Liver (tissue), 9 donors: ENCODE data around the gene KCNMA1. TPM values are rescaled to one million over a fixed set of nuclear protein-coding genes. Genes with fewer than 3 reads are reported as not detected.

Experiments
- DNase-seq: peaks from one replicate; pipeline ENCODE4 v3.0.0-alpha.2; 2017; ENCODE audit warnings: low spot score
- H3K27ac ChIP-seq, 2 donors: one replicate each; pipeline ENCODE4 v1.7.0; 2013; ENCODE audit warnings: inconsistent platforms in 2 of 2, low read length in 2 of 2, control low read depth in 1 of 2, low read depth in 1 of 2, mild to moderate bottlenecking in 1 of 2
- H3K27me3 ChIP-seq, 4 donors: one replicate each; pipeline versions ENCODE4 v1.6.1 to v1.7.0; 2013; ENCODE audit warnings: low read length in 3 of 4, inconsistent platforms in 1 of 4, mild to moderate bottlenecking in 1 of 4, moderate library complexity in 1 of 4; ENCODE audit not compliant: control insufficient read depth in 4 of 4, insufficient read depth in 4 of 4
- H3K36me3 ChIP-seq, 4 donors: one replicate each; pipeline versions ENCODE4 v1.6.1 to v1.7.0; 2013; ENCODE audit warnings: low read length in 3 of 4, mild to moderate bottlenecking in 3 of 4, low read depth in 1 of 4, moderate library complexity in 1 of 4; ENCODE audit not compliant: control insufficient read depth in 4 of 4, insufficient read depth in 3 of 4
- H3K4me1 ChIP-seq, 4 donors: one replicate each; pipeline versions ENCODE4 v1.6.1 to v1.7.0; 2013; ENCODE audit warnings: low read length in 3 of 4, mild to moderate bottlenecking in 3 of 4, moderate library complexity in 1 of 4; ENCODE audit not compliant: control insufficient read depth in 4 of 4, insufficient read depth in 4 of 4
- H3K4me3 ChIP-seq, 3 donors: one replicate each; pipeline versions ENCODE4 v1.6.1 to v1.7.0; 2013; ENCODE audit warnings: low read length in 3 of 3, control low read depth in 1 of 3, low read depth in 1 of 3, mild to moderate bottlenecking in 1 of 3
- H3K9ac ChIP-seq, 2 donors: one replicate each; pipeline ENCODE4 v1.7.0; 2013; ENCODE audit warnings: low read length in 2 of 2, mild to moderate bottlenecking in 2 of 2, moderate library complexity in 2 of 2, control low read depth in 1 of 2, low read depth in 1 of 2
- H3K9me3 ChIP-seq, 4 donors: one replicate each; pipeline versions ENCODE4 v1.6.1 to v1.7.0; 2013; ENCODE audit warnings: low read length in 3 of 4; ENCODE audit not compliant: control insufficient read depth in 4 of 4
- EGR1 ChIP-seq, 2 donors: IDR thresholded peaks; 2 replicates each; pipeline ENCODE4 v1.6.1; 2016 to 2018; ENCODE audit warnings: antibody characterized with exemption in 2 of 2, low read depth in 2 of 2
- FOXA1 ChIP-seq: IDR thresholded peaks from 2 replicates; pipeline ENCODE4 v1.6.1; 2016; ENCODE audit warnings: antibody characterized with exemption
- FOXA2 ChIP-seq: IDR thresholded peaks from 2 replicates; pipeline ENCODE4 v1.6.1; 2016; ENCODE audit warnings: antibody characterized with exemption
- GABPA ChIP-seq, 2 donors: IDR thresholded peaks in 1 of 2; conservative IDR thresholded peaks in 1 of 2; 2 replicates each; pipeline ENCODE4 v1.6.1; 2016; ENCODE audit warnings: antibody characterized with exemption in 2 of 2, mild to moderate bottlenecking in 1 of 2, moderate library complexity in 1 of 2
- HNF4A ChIP-seq, 2 donors: conservative IDR thresholded peaks; 2 replicates each; pipeline ENCODE4 v1.6.1; 2016; ENCODE audit warnings: antibody characterized with exemption in 2 of 2, mild to moderate bottlenecking in 2 of 2
- HNF4G ChIP-seq: IDR thresholded peaks from 2 replicates; pipeline ENCODE4 v1.6.1; 2016; ENCODE audit warnings: antibody characterized with exemption
- JUND ChIP-seq, 2 donors: IDR thresholded peaks; 2 replicates each; pipeline ENCODE4 v1.6.1; 2016; ENCODE audit warnings: antibody characterized with exemption in 2 of 2
- NR2F2 ChIP-seq: IDR thresholded peaks from 2 replicates; pipeline ENCODE4 v1.6.1; 2016; ENCODE audit warnings: antibody characterized with exemption
- RAD21 ChIP-seq, 2 donors: IDR thresholded peaks; 2 replicates each; pipeline ENCODE4 v1.6.1; 2016; ENCODE audit warnings: antibody characterized with exemption in 2 of 2, mild to moderate bottlenecking in 2 of 2
- RXRA ChIP-seq, 2 donors: IDR thresholded peaks; 2 replicates each; pipeline ENCODE4 v1.6.1; 2017 to 2018; ENCODE audit warnings: antibody characterized with exemption in 2 of 2, mild to moderate bottlenecking in 1 of 2
- SP1 ChIP-seq: IDR thresholded peaks from 2 replicates; pipeline ENCODE4 v1.6.1; 2018; ENCODE audit warnings: antibody characterized with exemption, mild to moderate bottlenecking
- TAF1 ChIP-seq: conservative IDR thresholded peaks from 2 replicates; pipeline ENCODE4 v1.6.1; 2016; ENCODE audit warnings: antibody characterized with exemption, mild to moderate bottlenecking
- YY1 ChIP-seq: IDR thresholded peaks from 2 replicates; pipeline ENCODE4 v1.6.1; 2016; ENCODE audit warnings: antibody characterized with exemption, mild to moderate bottlenecking
- WGBS: extraction: QIAGEN DNeasy Blood & Tissue Kit; methylation state at CpG from one replicate; pipeline ENCODE4 v1.1.7; 2013; 5-methylcytosine and 5-hydroxymethylcytosine counted together
- polyA plus RNA-seq, 2 donors: library from polyadenylated mRNA; stranded (reverse) in 1 of 2; unstranded in 1 of 2; fragments of 200-250 nt in 1 of 2; fragments of >200 nt in 1 of 2; fragmentation: Nextera tagmentation in 1 of 2; extraction: Ambion mirVana in 1 of 2; gene quantifications; one replicate each; pipeline versions ENCODE4 v1.2.1 to v1.2.3, GENCODE V29; 2013 to 2015
- total RNA-seq, 2 donors: library from RNA; depleted of rRNA; stranded (reverse); fragments of >200 nt; gene quantifications; one replicate each; pipeline ENCODE4 v1.2.3, GENCODE V29; 2014
- TF ChIP-seq, protein P1 (sequence below): IDR thresholded peaks from 2 replicates; pipeline ENCODE4 v1.6.1; 2016; ENCODE audit warnings: antibody characterized with exemption
- TF ChIP-seq, protein P2 (sequence below): IDR thresholded peaks from 2 replicates; pipeline ENCODE4 v1.6.1; 2016; ENCODE audit warnings: antibody characterized with exemption, mild to moderate bottlenecking
- TF ChIP-seq, protein P3 (sequence below): IDR thresholded peaks from 2 replicates; pipeline ENCODE4 v1.6.1; 2016; ENCODE audit warnings: antibody characterized with exemption
- TF ChIP-seq, protein P4 (sequence below): fragments of 150-350 bp; IDR thresholded peaks from 2 replicates; pipeline ENCODE4 v1.5.1; 2017; ENCODE audit warnings: improper control_type of control experiment, low read depth, low read length; ENCODE audit not compliant: missing input control
- TF ChIP-seq, protein P5 (sequence below): IDR thresholded peaks from 2 replicates; pipeline ENCODE4 v1.6.1; 2016; ENCODE audit warnings: antibody characterized with exemption
- donor health status: healthy.
- donor health status: healthy.
- donor health status: healthy.
- donor health status: healthy.
- donor health status: healthy.

Gene KCNMA1
- total and polyA plus RNA-seq, 4 donors = 2.5 to 9.7 (median 4.7) TPM

DNA sequence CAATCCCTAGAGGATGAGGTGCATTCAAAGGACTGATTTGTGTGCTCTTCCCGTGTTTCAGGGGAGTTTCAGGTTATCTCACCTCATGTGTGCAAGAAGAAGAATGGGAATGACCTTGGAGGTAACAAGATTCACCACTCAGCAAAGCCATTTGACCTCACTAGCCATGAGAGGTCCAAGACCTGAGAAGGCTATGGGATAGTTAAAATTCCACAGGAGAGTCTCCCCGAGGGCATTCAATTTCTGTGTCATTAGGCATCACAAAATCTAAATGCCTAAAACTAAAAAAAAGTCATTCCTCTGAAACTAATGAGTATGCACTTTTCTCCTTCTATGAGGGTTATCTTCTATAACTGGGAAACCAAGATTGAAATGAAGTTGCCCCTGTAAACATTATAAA, 433.4 kb downstream of the KCNMA1 start:
- H3K36me3 ChIP-seq = no peaks in the 10 kb centered on the region
- no peak overlapping the region for H3K27ac ChIP-seq
- no peak for TF ChIP-seq RAD21 (IDR thresholded peaks at IDR 0.05)
- no peak for TF ChIP-seq TAF1
- TF ChIP-seq, protein P1, sequence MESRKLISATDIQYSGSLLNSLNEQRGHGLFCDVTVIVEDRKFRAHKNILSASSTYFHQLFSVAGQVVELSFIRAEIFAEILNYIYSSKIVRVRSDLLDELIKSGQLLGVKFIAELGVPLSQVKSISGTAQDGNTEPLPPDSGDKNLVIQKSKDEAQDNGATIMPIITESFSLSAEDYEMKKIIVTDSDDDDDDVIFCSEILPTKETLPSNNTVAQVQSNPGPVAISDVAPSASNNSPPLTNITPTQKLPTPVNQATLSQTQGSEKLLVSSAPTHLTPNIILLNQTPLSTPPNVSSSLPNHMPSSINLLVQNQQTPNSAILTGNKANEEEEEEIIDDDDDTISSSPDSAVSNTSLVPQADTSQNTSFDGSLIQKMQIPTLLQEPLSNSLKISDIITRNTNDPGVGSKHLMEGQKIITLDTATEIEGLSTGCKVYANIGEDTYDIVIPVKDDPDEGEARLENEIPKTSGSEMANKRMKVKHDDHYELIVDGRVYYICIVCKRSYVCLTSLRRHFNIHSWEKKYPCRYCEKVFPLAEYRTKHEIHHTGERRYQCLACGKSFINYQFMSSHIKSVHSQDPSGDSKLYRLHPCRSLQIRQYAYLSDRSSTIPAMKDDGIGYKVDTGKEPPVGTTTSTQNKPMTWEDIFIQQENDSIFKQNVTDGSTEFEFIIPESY = no peak
- TF ChIP-seq, protein P2, sequence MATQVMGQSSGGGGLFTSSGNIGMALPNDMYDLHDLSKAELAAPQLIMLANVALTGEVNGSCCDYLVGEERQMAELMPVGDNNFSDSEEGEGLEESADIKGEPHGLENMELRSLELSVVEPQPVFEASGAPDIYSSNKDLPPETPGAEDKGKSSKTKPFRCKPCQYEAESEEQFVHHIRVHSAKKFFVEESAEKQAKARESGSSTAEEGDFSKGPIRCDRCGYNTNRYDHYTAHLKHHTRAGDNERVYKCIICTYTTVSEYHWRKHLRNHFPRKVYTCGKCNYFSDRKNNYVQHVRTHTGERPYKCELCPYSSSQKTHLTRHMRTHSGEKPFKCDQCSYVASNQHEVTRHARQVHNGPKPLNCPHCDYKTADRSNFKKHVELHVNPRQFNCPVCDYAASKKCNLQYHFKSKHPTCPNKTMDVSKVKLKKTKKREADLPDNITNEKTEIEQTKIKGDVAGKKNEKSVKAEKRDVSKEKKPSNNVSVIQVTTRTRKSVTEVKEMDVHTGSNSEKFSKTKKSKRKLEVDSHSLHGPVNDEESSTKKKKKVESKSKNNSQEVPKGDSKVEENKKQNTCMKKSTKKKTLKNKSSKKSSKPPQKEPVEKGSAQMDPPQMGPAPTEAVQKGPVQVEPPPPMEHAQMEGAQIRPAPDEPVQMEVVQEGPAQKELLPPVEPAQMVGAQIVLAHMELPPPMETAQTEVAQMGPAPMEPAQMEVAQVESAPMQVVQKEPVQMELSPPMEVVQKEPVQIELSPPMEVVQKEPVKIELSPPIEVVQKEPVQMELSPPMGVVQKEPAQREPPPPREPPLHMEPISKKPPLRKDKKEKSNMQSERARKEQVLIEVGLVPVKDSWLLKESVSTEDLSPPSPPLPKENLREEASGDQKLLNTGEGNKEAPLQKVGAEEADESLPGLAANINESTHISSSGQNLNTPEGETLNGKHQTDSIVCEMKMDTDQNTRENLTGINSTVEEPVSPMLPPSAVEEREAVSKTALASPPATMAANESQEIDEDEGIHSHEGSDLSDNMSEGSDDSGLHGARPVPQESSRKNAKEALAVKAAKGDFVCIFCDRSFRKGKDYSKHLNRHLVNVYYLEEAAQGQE = no peak
- TF ChIP-seq EGR1 (IDR thresholded peaks at IDR 0.05; ENCODE audit: low read depth in 2 of 2) = no peak
- TF ChIP-seq NR2F2 = no peak
- TF ChIP-seq JUND (IDR thresholded peaks at IDR 0.05) = no peak
- TF ChIP-seq, protein P3, sequence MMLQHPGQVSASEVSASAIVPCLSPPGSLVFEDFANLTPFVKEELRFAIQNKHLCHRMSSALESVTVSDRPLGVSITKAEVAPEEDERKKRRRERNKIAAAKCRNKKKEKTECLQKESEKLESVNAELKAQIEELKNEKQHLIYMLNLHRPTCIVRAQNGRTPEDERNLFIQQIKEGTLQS = no peak
- TF ChIP-seq, protein P4, sequence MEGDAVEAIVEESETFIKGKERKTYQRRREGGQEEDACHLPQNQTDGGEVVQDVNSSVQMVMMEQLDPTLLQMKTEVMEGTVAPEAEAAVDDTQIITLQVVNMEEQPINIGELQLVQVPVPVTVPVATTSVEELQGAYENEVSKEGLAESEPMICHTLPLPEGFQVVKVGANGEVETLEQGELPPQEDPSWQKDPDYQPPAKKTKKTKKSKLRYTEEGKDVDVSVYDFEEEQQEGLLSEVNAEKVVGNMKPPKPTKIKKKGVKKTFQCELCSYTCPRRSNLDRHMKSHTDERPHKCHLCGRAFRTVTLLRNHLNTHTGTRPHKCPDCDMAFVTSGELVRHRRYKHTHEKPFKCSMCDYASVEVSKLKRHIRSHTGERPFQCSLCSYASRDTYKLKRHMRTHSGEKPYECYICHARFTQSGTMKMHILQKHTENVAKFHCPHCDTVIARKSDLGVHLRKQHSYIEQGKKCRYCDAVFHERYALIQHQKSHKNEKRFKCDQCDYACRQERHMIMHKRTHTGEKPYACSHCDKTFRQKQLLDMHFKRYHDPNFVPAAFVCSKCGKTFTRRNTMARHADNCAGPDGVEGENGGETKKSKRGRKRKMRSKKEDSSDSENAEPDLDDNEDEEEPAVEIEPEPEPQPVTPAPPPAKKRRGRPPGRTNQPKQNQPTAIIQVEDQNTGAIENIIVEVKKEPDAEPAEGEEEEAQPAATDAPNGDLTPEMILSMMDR = no peak
- TF ChIP-seq, protein P5, sequence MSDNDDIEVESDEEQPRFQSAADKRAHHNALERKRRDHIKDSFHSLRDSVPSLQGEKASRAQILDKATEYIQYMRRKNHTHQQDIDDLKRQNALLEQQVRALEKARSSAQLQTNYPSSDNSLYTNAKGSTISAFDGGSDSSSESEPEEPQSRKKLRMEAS = no peak
- no peak for TF ChIP-seq HNF4A (conservative IDR thresholded peaks at IDR 0.05)
- TF ChIP-seq GABPA (IDR thresholded peaks at IDR 0.05 in 1 of 2, conservative IDR thresholded peaks at IDR 0.05 in 1 of 2) = no peak
- TF ChIP-seq FOXA1 = no peak
- TF ChIP-seq SP1 = no peak
- TF ChIP-seq RXRA (IDR thresholded peaks at IDR 0.05) = no peak
- no peak for TF ChIP-seq HNF4G
- TF ChIP-seq YY1 = no peak
- TF ChIP-seq FOXA2 = no peak
- H3K9ac ChIP-seq = no peak overlapping the region
- no peak for DNase-seq
- H3K27me3 ChIP-seq = no peaks in the 10 kb centered on the region
- peaks cover 0 to 19% (median 12%) of the 10 kb centered on the region in 4 donors for H3K4me1 ChIP-seq
- H3K4me3 ChIP-seq = no peak overlapping the region
- WGBS = 76% methylated on average over 2 of the region's 2 CpGs
- H3K9me3 ChIP-seq = peaks cover 0 to 7% (median under 1%) of the 10 kb centered on the region in 4 donors
